Neural cell (in vitro differentiated cells): ENCODE results near the gene TCEA3.

Experiments used
- CTCF ChIP-seq: fragments of 450-650 bp; IDR thresholded peaks from 2 replicates; pipeline ENCODE4 v1.5.1; 2014; ENCODE audit warnings: antibody characterized with exemption, mild to moderate bottlenecking, moderate library complexity; ENCODE audit not compliant: poor library complexity, severe bottlenecking
- EP300 ChIP-seq: fragments of 450-650 bp; conservative IDR thresholded peaks from 2 replicates; pipeline ENCODE4 v1.6.1; 2014; ENCODE audit warnings: antibody characterized with exemption, mild to moderate bottlenecking, moderate library complexity; ENCODE audit not compliant: poor library complexity, severe bottlenecking
- EZH2 ChIP-seq: fragments of 200-600, 300-800 bp; shearing (Covaris generic), sonication (generic); IDR thresholded peaks from 2 replicates; pipeline ENCODE4 v1.6.1; 2014; ENCODE audit warnings: antibody characterized with exemption, low read length, borderline replicate concordance, mild to moderate bottlenecking; ENCODE audit not compliant: insufficient read depth, poor library complexity, severe bottlenecking
- POLR2AphosphoS5 ChIP-seq: IDR thresholded peaks from 2 replicates; pipeline ENCODE4 v1.6.1; 2012
- RAD21 ChIP-seq: fragments of 450-650 bp; conservative IDR thresholded peaks from 2 replicates; pipeline ENCODE4 v1.6.1; 2014; ENCODE audit warnings: antibody characterized with exemption, mild to moderate bottlenecking, moderate library complexity
- SMC3 ChIP-seq: fragments of 450-650 bp; conservative IDR thresholded peaks from 2 replicates; pipeline ENCODE4 v1.6.1; 2014; ENCODE audit warnings: antibody characterized with exemption, mild to moderate bottlenecking, moderate library complexity; ENCODE audit not compliant: poor library complexity

GRCh38 chr1:23344987-23345472 is 79.5 kb downstream of the TCEA3 start:
- TF ChIP-seq CTCF, result no peak
- no peak for TF ChIP-seq EZH2
- no peak for TF ChIP-seq POLR2AphosphoS5
- TF ChIP-seq SMC3, result no peak
- no peak for TF ChIP-seq RAD21
- TF ChIP-seq EP300, result no peak
